Erythroblast (primary cell): ENCODE results near the gene FNDC3B.

Experiments
- DNase-seq, 2 experiments: peaks; one replicate each; lab custom pipeline; 2025; lab: John Stamatoyannopoulos, UW
- GATA1 ChIP-seq: IDR thresholded peaks from 2 replicates; pipeline ENCODE4 v1.6.1; 2011; ENCODE audit warnings: low read depth, mild to moderate bottlenecking, control low read depth, low read length, moderate library complexity
- POLR2A ChIP-seq: IDR thresholded peaks from 2 replicates; pipeline ENCODE4 v1.6.1; 2011; ENCODE audit warnings: mild to moderate bottlenecking, low read length

FNDC3B gene

GRCh38 chr3:172279191-172279640 lies 239.8 kb downstream of the FNDC3B start:
- DNase-seq = no peak
- TF ChIP-seq GATA1 (no peak), POLR2A (no peak)

GRCh38 chr3:172279974-172280373 lies 240.6 kb downstream of the FNDC3B start:
- TF ChIP-seq POLR2A (no peak), GATA1 (no peak)
- DNase-seq = no peak

GRCh38 chr3:172280406-172281051 lies 241.2 kb downstream of the FNDC3B start:
- TF ChIP-seq GATA1 (no peak), POLR2A (no peak)
- peak in 1 of 2 experiments; percentile 20 for DNase-seq

GRCh38 chr3:172281884-172282283 lies 242.5 kb downstream of the FNDC3B start:
- TF ChIP-seq POLR2A = no peak
- no peak for TF ChIP-seq GATA1
- no peak for DNase-seq

GRCh38 chr3:172282850-172283249 lies 243.5 kb downstream of the FNDC3B start:
- TF ChIP-seq POLR2A = no peak
- no peak for TF ChIP-seq GATA1
- no peak for DNase-seq

- no peak for DNase-seq
- TF ChIP-seq POLR2A = no peak
- TF ChIP-seq GATA1 = no peak
Measured at GRCh38 chr3:172283841-172284357, 244.5 kb downstream of the FNDC3B start.

GRCh38 chr3:172285844-172286243 lies 246.5 kb downstream of the FNDC3B start:
- TF ChIP-seq GATA1 (no peak), POLR2A (no peak)
- no peak for DNase-seq

- TF ChIP-seq POLR2A (no peak), GATA1 (no peak)
Measured at GRCh38 chr3:172286548-172287148, 247.3 kb downstream of the FNDC3B start.

GRCh38 chr3:172287937-172288477 lies 248.6 kb downstream of the FNDC3B start:
- peak; percentile 15 to 73 for DNase-seq
- TF ChIP-seq POLR2A (no peak), GATA1 (no peak)

More at GRCh38 chr3:172286548-172287148, 247.3 kb downstream of the FNDC3B start:
- peak in 1 of 2 experiments; percentile 5 for DNase-seq

GRCh38 chr3:172288651-172289050 lies 249.3 kb downstream of the FNDC3B start:
- no peak for DNase-seq
- TF ChIP-seq GATA1 (no peak), POLR2A (no peak)

GRCh38 chr3:172289583-172289982 lies 250.2 kb downstream of the FNDC3B start:
- DNase-seq = peak; percentile 6 to 11
- TF ChIP-seq GATA1 = no peak
- no peak for TF ChIP-seq POLR2A

GRCh38 chr3:172290457-172290856 lies 251.1 kb downstream of the FNDC3B start:
- TF ChIP-seq GATA1 (no peak), POLR2A (no peak)
- no peak for DNase-seq

GRCh38 chr3:172291650-172292049 lies 252.3 kb downstream of the FNDC3B start:
- TF ChIP-seq POLR2A (no peak), GATA1 (no peak)
- DNase-seq = peak in 1 of 2 experiments; percentile 5

- no peak for TF ChIP-seq POLR2A
- TF ChIP-seq GATA1 = no peak
- DNase-seq = no peak
Measured at GRCh38 chr3:172292422-172292821, 253.0 kb downstream of the FNDC3B start.
